Activated T-helper 1 cell treated with anti-CD3 and anti-CD28 coated beads, Interleukin-2, amount 50 U/mL, for 16 hours (primary cell): ENCODE data around the gene PHLPP1.

Experiments used
- DNase-seq, 2 donors: peaks; one replicate each; pipeline ENCODE4 v3.0.0-alpha.2; 2020; ENCODE audit warnings: low read depth in 1 of 2, low spot score in 1 of 2

PHLPP1 gene

GRCh38 chr18:62999921-63000320 is 284.6 kb downstream of the PHLPP1 start:
- DNase-seq: no peak

GRCh38 chr18:63000839-63001238 is 285.5 kb downstream of the PHLPP1 start:
- no peak for DNase-seq

- no peak for DNase-seq
These were observed 286.5 kb downstream of the PHLPP1 start for GRCh38 chr18:63001861-63002260.

- DNase-seq: no peak
These were observed 287.0 kb downstream of the PHLPP1 start for GRCh38 chr18:63002305-63002704.

GRCh38 chr18:63002803-63003445 is 287.6 kb downstream of the PHLPP1 start:
- no peak for DNase-seq

GRCh38 chr18:63003899-63004298 is 288.6 kb downstream of the PHLPP1 start:
- DNase-seq: no peak

GRCh38 chr18:63004466-63005089 is 289.2 kb downstream of the PHLPP1 start:
- DNase-seq: no peak

- DNase-seq: no peak
These were observed 290.0 kb downstream of the PHLPP1 start for GRCh38 chr18:63005306-63005705.

GRCh38 chr18:63007231-63007630 is 291.9 kb downstream of the PHLPP1 start:
- DNase-seq: no peak

- peak in 1 of 2 donors; percentile 19 for DNase-seq
These were observed 300.9 kb downstream of the PHLPP1 start for GRCh38 chr18:63016270-63016669.

GRCh38 chr18:63017076-63017475 is 301.7 kb downstream of the PHLPP1 start:
- DNase-seq: no peak

- DNase-seq: no peak
These were observed 302.6 kb downstream of the PHLPP1 start for GRCh38 chr18:63017977-63018376.

GRCh38 chr18:63022429-63023022 is 307.2 kb downstream of the PHLPP1 start:
- DNase-seq: no peak

GRCh38 chr18:63025251-63026090 is 310.1 kb downstream of the PHLPP1 start:
- no peak for DNase-seq

GRCh38 chr18:63028380-63028779 is 313.0 kb downstream of the PHLPP1 start:
- no peak for DNase-seq
